ENCODE results near the gene HERC3. TPM values are rescaled to one million over a fixed set of nuclear protein-coding genes. Genes with fewer than 3 reads are reported as not detected.

HERC3 gene
- total RNA-seq = 15.3 and 20.8 TPM in 2 replicates

DNA sequence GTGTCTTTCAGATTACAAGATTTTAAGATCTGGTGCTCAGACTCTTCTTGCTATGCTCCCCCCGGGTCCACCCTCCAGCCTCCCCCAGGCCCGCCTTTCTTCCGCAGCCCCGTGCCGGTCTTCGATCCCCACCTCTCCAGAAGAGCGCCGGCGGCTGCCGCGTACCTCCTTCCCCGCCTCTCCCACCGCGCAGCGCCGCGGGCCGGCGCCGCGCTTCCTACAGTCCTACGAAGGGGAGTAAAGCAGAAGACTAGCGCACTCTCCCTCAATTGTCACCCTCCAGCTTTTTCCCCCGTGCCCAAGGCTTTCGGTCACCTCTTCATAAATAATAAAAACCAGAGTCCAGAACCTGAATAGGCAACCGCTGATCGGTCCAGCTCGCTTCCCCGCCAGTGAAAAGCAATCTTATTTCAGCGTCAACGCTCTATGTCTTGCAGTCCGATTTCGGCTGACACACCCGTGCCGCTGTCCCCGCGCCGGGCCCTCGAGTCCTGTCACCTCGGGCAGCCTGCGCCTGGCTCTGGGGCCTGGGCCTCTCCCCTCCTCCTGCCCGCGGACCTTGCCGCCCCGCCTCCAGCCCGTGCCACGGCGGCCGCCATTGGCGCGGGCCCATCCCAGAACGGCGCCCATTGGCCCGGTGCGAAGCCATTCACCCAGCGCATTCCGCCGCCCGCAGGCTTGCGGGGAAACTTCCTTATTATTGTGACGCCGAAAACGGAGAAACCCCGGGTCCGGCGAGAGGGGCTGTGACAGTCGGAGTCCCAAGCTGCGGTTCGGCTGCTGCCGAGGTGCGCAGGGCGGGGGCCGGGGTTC is at the start of gene HERC3:
TSS of gene HERC3 (plus strand) at position 694 of the 813 bp plus-strand sequence. CDS start 13,344 bp downstream, outside the sequence.

DNA sequence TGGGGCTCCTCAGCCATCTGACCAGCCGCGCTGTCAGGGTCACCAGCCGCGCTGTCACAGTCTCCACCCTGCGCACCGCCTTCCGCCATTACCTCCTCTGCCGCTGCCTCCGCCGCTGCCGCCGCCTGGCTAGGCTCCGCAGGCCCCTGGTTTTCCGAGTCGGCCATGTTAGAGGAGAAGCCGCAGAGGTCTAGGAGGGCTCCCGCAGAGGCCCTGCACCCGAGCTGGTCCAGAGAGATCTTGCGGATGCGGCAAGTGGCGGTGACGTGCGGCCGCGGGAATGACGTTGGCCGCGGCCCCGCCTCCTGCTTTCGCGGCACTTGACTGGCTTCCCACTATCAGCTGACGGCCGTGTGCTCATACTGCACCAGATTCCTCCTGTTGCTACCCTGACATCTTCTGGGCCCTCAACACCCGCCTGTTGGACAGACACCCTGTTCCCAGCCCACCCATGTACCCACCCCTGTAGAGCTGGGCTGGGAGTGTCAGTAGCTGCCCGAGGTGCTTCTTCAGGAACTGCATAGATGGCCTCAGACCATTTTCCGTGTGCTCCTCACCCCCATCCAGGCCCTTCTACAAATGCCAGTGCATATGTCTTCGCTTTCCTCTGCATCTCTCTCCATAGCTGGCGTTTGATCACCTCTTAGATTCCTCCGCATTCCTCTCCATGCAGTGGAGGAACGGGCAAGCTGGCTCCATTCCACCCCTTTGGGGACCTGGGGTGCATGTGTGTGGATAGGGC is 105.5 kb downstream of the HERC3 start, which contains the start of gene NAP1L5:
TSS of gene NAP1L5 (minus strand) at position 242 of the 742 bp plus-strand sequence. CDS start at position 167, 75 bp downstream.

Other genes starting within 250 kb of the HERC3 start
- gene HERC6, start 213.6 kb upstream of the HERC3 start, total RNA-seq = 4.5 and 4.9 TPM in 2 replicates
- 1.6 and 2.4 TPM in 2 replicates for gene HERC5, start 135.4 kb upstream of the HERC3 start, total RNA-seq
- 59.6 and 83.4 TPM in 2 replicates for gene PYURF, start 68.7 kb upstream of the HERC3 start, total RNA-seq
- 0.70 and 1.6 TPM in 2 replicates for gene NAP1L5, start 105.3 kb downstream of the HERC3 start, total RNA-seq

Data from hair follicular keratinocyte (primary cell).